Osteocyte (in vitro differentiated cells): Measurements from ENCODE around the gene FAM221B. TPM values are rescaled to one million over a fixed set of nuclear protein-coding genes. Genes with fewer than 3 reads are reported as not detected.

Source experiments
- DNase-seq: peaks from one replicate; pipeline ENCODE4 v3.0.0; 2021; ENCODE audit warnings: mixed read lengths; ENCODE audit not compliant: unreplicated experiment; ENCODE audit errors: extremely low spot score
- H3K27ac Mint-ChIP-seq: one replicate; pipeline ENCODE4 v1.8.0; 2021; ENCODE audit warnings: mild to moderate bottlenecking, mixed read lengths; ENCODE audit not compliant: unreplicated experiment
- H3K27me3 Mint-ChIP-seq: one replicate; pipeline ENCODE4 v1.8.0; 2021; ENCODE audit warnings: mixed read lengths; ENCODE audit not compliant: unreplicated experiment
- H3K36me3 Mint-ChIP-seq: one replicate; pipeline ENCODE4 v1.8.0; 2021; ENCODE audit warnings: mixed read lengths; ENCODE audit not compliant: unreplicated experiment
- H3K4me1 Mint-ChIP-seq: one replicate; pipeline ENCODE4 v1.8.0; 2021; ENCODE audit warnings: mixed read lengths; ENCODE audit not compliant: unreplicated experiment
- H3K4me3 Mint-ChIP-seq: one replicate; pipeline ENCODE4 v1.8.0; 2021; ENCODE audit warnings: mild to moderate bottlenecking, moderate library complexity, mixed read lengths; ENCODE audit not compliant: unreplicated experiment
- H3K9me3 Mint-ChIP-seq: one replicate; pipeline ENCODE4 v1.8.0; 2021; ENCODE audit warnings: mixed read lengths; ENCODE audit not compliant: unreplicated experiment
- total RNA-seq: library from RNA; stranded (reverse); gene quantifications from 2 replicates; pipeline ENCODE4 v1.2.1, GENCODE V29; 2021
- TF ChIP-seq, protein P1 (sequence below): fragments of 200-600 bp; sonication (generic); IDR thresholded peaks from 2 replicates; pipeline ENCODE4 v1.5.0; 2021; ENCODE audit warnings: antibody characterized with exemption, mild to moderate bottlenecking, moderate library complexity

Gene FAM221B
- total RNA-seq, 1 donor from 2014 or later = not detected

DNA sequence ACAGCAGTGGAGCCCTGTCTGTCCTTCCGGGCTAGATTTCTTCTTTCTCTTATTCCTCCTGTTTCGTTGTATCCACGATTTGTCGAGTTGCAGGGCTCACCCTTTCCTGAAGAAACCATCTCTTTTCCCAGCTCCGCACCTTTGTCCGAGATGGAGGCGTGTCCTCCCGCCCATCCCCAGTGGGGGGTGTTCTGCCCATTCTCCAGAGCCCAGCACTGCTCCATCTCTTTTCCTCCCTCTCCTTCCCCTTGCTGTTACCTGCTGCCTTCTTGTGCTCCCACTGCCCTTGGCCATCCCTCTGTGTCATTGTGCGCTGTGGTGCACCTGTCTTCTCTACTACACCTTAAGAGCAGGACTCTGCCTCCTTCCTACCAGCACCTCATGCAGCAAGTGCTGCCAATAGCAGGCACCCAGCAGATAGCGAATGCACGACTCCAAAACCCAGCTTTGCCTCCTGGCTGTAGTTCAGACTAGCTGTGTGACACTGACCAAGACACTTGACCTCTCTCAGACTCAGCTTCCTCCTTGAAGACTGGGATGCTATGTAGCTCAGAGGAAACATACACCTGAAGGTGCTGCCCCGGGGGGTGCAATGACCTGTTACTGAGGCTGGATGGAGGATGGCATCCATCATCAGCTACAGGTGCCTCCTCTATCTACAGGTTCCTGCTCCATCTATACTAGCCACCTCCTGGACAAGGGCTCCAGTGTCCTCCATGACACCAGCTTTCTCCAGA lies 32.8 kb upstream of the FAM221B start:
- peak; percentile 53 for DNase-seq
- Mint-ChIP-seq H3K9me3 (no peaks in the 10 kb centered on the region), H3K4me1 (no peaks in the 10 kb centered on the region), H3K4me3 (no peak overlapping the region), H3K27me3 (peaks cover 44% of the 10 kb centered on the region), H3K27ac (no peak overlapping the region), H3K36me3 (no peaks in the 10 kb centered on the region)
- TF ChIP-seq, protein P1, sequence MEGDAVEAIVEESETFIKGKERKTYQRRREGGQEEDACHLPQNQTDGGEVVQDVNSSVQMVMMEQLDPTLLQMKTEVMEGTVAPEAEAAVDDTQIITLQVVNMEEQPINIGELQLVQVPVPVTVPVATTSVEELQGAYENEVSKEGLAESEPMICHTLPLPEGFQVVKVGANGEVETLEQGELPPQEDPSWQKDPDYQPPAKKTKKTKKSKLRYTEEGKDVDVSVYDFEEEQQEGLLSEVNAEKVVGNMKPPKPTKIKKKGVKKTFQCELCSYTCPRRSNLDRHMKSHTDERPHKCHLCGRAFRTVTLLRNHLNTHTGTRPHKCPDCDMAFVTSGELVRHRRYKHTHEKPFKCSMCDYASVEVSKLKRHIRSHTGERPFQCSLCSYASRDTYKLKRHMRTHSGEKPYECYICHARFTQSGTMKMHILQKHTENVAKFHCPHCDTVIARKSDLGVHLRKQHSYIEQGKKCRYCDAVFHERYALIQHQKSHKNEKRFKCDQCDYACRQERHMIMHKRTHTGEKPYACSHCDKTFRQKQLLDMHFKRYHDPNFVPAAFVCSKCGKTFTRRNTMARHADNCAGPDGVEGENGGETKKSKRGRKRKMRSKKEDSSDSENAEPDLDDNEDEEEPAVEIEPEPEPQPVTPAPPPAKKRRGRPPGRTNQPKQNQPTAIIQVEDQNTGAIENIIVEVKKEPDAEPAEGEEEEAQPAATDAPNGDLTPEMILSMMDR = no peak

DNA sequence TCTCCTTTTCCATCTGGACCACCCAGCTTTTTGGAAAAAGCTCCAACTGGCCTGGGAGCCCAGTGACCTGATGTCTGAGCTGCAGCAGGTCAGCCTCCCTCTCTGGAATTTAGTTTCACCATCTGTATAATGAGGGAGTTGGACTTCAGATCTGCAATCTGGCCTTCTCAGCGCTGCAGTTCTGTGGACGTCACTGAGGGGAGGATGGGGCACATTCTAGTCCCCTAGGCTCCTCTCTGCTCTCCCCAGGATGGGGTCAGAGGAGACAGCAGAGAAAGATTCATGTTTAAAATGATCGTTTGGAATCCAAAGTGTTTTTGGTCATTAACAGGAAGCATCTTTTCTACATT lies 31.4 kb upstream of the FAM221B start:
- Mint-ChIP-seq H3K4me1 (no peaks in the 10 kb centered on the region), H3K4me3 (no peak overlapping the region), H3K9me3 (no peaks in the 10 kb centered on the region), H3K27ac (no peak overlapping the region), H3K27me3 (peaks cover 44% of the 10 kb centered on the region), H3K36me3 (no peaks in the 10 kb centered on the region)
- DNase-seq = no peak
- TF ChIP-seq, protein P1 = no peak

DNA sequence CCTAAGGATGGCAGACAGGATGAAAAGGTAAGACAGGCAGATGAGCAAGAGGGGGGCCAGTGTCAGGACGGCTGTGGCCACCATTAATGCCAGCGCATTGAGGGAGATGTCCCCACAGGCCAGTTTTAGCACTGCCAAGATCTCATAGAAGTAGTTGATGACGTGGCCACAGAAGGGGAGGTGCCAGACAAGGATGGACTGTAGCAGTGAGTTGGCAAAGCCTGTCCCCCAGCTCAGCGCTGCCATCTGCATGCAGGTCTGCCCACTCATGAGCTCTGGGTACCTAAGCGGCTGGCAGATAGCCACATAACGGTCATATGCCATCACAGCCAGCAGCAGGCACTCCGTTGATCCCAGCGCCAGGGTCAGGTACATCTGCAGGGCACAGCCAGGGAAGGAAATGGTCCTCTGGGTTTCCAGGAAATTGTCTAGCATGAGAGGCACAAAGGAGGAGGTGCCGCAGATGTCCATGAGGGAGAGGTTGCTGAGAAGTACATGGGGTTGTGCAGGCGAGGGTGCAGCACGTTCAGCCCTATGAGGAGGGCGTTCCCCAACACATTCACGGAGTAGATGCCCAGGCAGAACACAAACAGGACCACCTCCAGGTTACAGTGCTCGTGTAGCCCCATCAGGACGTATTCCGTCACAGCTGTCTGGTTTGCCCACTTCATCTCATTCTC lies 30.9 kb upstream of the FAM221B start:
- peak; percentile 76 for DNase-seq
- Mint-ChIP-seq H3K9me3 (no peaks in the 10 kb centered on the region), H3K27ac (no peak overlapping the region), H3K4me1 (no peaks in the 10 kb centered on the region), H3K27me3 (peaks cover 44% of the 10 kb centered on the region), H3K4me3 (no peak overlapping the region), H3K36me3 (peaks cover 2% of the 10 kb centered on the region)
- TF ChIP-seq, protein P1 = peak; percentile 11

DNA sequence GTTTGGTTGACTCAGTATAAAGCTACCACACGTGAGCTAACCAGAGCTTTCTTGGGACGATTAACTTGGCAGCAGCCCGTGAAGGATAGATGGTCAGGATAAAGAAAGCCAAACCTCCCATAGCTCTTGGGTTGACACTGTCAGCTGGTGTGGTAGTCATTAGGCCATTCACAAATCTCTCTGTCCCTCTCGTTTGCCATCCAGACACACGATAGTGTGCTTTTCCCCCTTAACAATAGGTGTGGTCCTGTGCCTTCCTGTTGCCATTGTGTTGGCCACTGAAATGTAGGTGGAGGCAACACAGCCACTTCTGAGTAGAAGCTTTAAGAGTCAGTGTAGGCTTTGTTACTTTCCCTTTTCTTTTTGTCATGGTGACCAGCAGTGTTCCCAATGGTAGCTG lies 29.9 kb upstream of the FAM221B start:
- TF ChIP-seq, protein P1 = no peak
- Mint-ChIP-seq H3K4me3 (no peak overlapping the region), H3K4me1 (no peaks in the 10 kb centered on the region), H3K9me3 (no peaks in the 10 kb centered on the region), H3K27me3 (peaks cover 40% of the 10 kb centered on the region), H3K36me3 (peaks cover 6% of the 10 kb centered on the region), H3K27ac (no peak overlapping the region)
- peak; percentile 7 for DNase-seq

DNA sequence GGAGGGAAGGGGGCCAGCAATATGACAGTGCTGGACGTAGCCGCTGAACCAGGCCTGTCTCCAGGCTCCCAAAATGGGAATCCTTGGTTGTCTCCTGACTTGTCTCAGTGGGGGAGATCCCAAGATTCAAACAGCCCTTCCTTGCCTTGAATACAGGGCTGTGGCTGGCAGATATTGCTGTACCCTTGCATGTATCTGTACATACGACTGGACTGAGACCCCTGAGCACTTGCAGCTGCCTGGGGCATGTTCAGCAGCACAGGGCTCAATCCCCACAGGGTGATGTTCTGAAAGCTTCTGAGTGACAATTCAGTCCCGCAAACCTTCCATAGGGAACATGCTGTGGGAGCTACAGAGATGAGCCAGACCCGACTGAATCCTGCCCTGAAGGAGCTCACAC lies 28.4 kb upstream of the FAM221B start:
- H3K36me3 Mint-ChIP-seq = peaks cover 11% of the 10 kb centered on the region
- H3K27ac Mint-ChIP-seq = no peak overlapping the region
- DNase-seq = peak; percentile 78
- H3K9me3 Mint-ChIP-seq = no peaks in the 10 kb centered on the region
- no peaks in the 10 kb centered on the region for H3K4me1 Mint-ChIP-seq
- H3K27me3 Mint-ChIP-seq = peaks cover 25% of the 10 kb centered on the region
- TF ChIP-seq, protein P1 = no peak
- H3K4me3 Mint-ChIP-seq = no peak overlapping the region
